B cell (primary cell): ENCODE measurements around the gene AMMECR1L.

Source experiments
- EZH2 ChIP-seq: IDR thresholded peaks from 2 replicates; pipeline ENCODE4 v1.6.1; 2012; ENCODE audit warnings: borderline replicate concordance, low read depth, mild to moderate bottlenecking, moderate library complexity, low read length; ENCODE audit not compliant: insufficient read depth, poor library complexity, severe bottlenecking
- TF ChIP-seq, protein P1 (sequence below): fragments of 200-600 bp; IDR thresholded peaks from one replicate; pipeline ENCODE4 v1.8.0; 2022; ENCODE audit warnings: antibody characterized with exemption, mild to moderate bottlenecking

DNA sequence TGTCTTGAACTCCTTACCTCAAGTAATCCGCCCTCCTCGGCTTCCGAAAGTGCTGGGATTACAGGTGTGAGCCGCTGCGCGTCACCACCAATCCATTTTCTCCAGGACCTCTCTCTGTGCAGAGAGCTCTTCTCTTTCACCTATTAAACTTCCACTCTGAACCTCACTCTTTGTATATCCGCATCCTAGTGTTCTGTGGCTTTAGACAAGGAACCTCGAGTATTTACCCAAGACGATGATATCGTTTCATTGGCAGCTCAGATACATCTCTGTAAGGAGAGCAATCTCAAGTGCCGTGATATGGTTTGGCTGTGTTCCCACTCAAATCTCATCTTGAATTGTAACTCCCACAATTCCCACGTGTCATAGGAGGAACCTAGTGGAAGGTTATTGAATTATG lies 59.7 kb downstream of the AMMECR1L start:
- TF ChIP-seq, protein P1, sequence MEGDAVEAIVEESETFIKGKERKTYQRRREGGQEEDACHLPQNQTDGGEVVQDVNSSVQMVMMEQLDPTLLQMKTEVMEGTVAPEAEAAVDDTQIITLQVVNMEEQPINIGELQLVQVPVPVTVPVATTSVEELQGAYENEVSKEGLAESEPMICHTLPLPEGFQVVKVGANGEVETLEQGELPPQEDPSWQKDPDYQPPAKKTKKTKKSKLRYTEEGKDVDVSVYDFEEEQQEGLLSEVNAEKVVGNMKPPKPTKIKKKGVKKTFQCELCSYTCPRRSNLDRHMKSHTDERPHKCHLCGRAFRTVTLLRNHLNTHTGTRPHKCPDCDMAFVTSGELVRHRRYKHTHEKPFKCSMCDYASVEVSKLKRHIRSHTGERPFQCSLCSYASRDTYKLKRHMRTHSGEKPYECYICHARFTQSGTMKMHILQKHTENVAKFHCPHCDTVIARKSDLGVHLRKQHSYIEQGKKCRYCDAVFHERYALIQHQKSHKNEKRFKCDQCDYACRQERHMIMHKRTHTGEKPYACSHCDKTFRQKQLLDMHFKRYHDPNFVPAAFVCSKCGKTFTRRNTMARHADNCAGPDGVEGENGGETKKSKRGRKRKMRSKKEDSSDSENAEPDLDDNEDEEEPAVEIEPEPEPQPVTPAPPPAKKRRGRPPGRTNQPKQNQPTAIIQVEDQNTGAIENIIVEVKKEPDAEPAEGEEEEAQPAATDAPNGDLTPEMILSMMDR, result no peak
- no peak for TF ChIP-seq EZH2
